HG03460 (cell line): ENCODE data around the gene PYGB.
"Not testable (repeated sequence)": the region's sequence is repeated elsewhere in the genome, so short reads cannot be mapped to it uniquely, and the experiment has no call there.

Source experiments
- ATAC-seq: cut with Tn5 transposase; IDR thresholded peaks from one replicate; pipeline ENCODE4 v1.9.1; 2021; ENCODE audit not compliant: unreplicated experiment

The PYGB gene

GRCh38 chr20:25325997-25326396, 78.1 kb downstream of the PYGB start:
- no peak for ATAC-seq

DNA sequence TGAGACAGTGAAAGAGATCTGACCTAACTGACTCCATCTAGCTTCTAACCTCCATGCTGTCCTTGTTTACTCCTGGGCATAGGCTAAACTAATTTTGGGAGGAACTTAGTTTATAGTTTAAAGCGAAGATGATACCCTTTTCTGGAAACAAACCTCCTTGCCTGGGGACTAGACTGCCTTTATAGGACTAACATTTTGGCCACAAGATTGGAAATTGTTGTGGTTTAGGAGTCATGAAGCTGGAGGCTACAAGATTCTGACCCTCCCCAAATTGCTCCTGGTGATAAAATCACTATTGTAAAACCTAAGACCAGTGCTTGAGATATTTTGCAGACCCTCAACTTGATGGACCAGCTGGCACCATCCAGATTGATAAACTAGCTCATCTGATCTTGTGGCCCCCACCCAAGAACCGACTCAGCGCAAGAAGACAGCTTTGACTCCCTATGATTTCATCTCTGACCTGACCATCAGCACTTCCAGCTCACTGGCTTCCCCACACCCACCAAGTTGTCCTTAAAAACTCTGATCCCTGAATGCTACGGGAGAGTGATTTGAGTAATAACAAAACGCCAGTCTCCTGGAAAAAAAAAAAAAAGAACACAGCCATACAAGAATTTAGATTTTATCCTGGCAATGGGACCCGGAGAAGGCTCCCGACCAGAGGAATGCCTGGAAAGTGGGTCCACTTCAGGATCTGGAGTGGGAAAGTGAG, 79.8 kb downstream of the PYGB start:
- no peak for ATAC-seq

DNA sequence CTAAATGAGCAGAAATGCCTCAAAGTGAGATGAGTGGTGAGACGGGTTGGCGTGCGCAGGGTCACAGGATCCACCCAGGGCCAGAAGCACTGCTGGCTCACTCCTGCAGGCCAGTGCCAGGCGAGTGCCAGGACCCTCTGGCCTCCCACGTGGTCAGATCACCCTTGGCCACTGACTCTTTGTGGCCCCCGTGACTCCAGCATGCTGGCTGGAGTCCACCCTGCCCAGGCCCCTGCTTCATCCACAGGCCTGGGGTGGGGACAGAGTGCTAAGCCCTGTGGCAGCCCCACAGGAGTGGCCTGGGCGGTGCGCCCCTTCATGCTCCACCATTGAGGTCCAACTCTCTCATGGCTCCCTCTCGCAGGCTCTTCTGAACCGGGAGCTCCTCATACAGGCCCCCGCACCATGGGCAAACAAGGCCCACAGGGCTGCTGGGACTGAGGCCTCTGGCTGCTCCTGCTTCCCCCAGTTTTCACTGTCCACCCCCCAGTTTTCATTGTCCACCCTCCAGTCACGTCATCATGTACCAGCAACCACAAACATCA, 81.1 kb downstream of the PYGB start:
- no peak for ATAC-seq

GRCh38 chr20:25334972-25335371, 87.1 kb downstream of the PYGB start:
- ATAC-seq: not testable (repeated sequence)

DNA sequence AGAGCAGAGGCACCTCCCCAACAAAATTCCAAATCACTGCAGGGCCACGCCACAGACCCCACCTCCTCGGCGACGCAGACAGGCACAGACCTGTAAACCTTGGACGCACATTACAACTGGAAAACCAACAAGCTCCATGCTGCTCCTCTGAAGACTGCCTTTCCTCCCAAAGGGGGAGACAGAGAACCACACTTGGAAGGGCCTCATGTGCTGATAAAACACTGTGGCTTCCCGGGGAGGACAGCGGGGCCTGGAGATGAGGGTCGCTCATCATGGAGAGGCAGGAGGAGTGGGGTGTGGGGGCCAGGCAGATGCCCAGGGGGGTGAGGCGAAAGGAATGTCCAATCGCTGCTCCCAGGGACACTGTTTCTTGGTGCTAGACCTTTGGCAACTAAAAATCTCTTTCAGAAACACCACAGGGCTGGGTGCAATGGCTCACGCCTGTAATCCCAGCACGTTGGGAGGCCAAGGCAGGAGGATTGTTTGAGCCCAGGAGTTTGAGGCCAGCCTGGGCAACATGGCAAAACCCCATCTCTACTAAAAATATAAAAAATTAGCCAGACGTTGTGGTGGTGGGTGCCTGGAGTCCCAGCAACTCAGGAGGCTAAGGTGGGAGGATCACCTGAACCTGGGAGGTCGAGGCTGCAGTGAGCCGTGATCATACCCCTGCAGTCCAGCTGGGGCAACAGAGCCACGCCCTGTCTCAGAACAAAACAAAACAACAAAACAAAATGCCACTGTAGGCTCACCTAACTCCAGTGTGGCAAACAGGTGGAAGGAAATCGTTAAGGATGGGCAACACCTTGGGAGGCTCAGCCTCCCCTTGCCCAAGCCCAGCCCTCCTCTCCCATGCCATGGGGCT, 88.9 kb downstream of the PYGB start:
- no peak for ATAC-seq

DNA sequence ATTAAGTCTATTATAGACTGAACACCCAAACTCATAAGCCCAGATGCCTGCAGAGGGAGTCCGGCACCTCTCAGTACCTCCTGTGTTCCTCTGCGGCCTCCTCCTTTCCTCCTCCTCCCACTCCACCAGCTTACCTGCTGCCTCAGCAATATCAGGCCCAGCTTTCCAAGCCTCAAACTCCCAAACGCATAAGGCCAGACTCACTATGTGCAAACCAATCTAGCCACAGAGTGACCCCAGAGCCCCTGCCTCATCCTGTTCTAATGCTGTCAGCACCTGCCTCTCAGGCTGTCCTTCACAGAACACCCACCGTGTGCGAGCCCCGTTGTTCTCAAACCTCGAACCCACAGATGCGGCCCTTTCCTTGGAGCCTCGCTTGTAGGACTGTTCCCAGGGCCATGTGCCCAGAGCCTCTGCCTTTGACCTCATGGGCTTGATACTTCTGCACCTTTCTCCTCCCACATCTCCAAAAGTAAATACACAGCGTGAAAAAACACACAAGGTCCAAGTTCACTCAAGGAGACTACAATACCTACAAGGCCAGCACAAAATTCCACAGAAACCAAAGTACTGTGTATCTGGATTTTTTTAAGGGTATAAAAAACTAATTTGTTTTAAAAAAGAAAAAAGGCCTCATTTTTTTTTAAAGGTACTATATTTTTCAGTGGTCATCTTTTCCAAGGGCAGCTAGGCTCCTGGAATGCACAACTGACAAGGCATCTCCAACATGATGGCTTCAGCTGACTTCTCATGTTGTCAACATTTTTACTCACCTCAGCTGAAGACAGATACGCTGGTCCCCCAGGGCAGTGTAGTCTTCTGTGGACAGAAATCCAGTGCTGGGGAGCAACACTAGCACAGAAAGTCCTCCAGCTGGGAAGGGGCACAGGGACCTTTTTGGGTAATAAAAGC, 90.5 kb downstream of the PYGB start:
- no peak for ATAC-seq

DNA sequence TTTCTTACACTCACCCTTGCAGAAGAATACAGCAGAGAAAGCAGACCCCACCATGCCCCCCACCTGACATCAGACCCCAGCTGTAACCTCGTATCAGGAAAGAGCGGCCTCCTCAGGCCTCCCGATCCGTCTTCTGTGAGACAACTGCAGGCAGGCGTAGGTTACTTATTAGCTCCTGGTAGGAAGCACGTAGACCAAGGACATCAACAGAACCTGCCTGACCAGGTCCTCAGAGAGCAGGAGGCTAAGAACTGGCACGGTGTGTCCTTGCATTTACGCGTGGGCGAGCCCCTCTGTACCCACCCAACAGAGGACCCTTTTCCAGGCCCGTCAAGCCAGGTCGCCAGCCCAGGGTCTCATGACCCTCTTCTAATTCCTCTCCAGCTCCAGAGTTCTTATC, 91.7 kb downstream of the PYGB start:
- ATAC-seq: no peak

GRCh38 chr20:25340380-25340779, 92.5 kb downstream of the PYGB start:
- no peak for ATAC-seq

DNA sequence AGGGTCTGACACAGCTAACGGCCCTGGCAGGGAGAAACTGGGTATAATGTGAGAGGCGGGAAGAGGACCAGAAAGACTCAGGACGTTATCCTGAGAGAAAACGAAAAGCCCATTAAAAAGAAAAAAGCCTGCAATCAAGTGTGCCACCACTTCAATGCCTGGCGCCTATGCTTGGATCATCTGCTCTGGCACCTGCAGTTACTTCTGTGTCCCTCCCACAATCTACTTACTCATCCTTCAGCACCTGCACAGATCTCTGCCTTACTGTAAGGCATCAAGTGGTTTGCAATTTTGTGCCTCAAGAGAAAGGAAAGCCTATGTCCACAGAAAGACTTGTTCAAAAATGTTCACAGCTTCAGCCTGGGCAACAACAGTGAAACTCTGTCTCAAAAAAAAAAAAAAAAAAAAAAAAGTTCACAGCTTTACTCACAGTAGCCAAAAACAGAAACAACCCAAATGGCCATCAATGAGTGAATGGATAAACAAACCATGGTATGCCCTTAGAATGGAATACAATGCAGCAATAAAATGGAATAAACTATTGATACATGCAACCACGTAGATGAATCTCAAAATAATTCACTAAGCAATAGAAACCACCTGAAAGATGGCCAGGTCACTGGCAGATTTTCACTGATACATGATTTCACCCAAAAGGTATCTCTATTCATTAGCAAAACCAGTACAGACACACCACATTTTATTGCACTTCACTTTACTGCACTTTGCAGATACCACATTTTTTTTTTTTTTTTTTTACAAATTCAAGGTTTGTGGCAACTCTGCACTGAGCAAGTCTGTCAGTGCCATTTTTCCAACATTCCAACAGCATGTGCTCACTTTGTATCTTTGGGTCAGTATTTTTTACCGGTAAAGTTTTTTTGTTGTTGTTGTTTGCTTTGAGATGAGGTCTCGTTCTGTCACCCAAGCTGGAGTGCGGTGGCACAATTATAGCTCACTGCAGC, 94.1 kb downstream of the PYGB start:
- ATAC-seq: no peak

- ATAC-seq: no peak
Measured at GRCh38 chr20:25344634-25345033, 96.7 kb downstream of the PYGB start.

GRCh38 chr20:25345721-25346120, 97.8 kb downstream of the PYGB start:
- no peak for ATAC-seq

DNA sequence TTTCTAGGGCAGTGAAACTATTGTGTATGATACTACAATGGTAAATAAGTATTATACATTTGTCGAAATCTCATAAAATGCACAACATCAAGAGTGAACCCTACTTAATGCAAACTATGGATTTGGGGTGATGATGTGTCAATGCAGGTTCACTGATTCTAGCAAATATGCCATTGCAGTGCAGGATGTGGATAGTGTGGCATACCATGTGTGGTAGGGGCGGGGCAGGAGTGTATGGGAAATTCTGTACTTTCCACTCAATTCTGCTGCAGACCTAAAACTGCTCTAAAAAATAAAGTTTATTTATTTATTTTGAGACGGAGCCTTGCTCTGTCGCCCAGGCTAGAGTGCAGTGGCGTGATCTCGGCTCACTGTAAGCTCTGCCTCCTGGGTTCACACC, 98.5 kb downstream of the PYGB start:
- no peak for ATAC-seq
